ENCODE data around the gene TAF1A. TPM values are rescaled to one million over a fixed set of nuclear protein-coding genes. Genes with fewer than 3 reads are reported as not detected.

TAF1A gene
- total and polyA plus RNA-seq, 2 of the 8 experiments (the other 6 are each of a cell fraction or from before 2014, with no cell fraction given) = 3.3 to 16.7 TPM

DNA sequence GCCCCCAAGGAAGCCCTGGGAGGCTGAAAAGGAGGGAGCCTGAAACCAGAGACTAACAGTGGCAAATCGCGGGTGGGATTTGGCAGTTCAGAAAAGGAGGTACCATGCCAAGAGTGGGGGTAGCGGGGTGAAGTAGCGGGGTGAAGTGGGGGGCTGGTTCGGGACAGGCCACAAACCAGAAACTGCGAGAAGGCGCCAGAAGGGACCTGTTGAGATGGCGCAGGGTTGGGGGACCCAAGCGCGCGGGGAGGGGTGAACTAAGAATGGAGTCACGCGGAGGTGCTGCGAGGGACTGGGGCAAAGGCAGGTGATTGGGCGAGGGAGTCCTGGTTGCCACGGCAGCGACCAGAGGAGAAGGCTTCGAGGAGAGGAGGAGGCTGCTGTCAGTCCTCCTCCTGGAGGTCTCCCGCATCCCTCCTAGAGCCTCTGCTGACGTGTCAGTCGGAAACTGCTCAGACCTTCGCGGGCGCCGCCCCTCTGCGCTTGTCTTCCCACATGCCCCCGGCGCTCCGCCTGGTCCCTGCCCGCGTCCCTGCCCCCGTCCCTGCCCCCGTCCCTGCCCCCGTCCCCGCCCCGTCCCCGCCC is 27.7 kb upstream of the TAF1A start (continued):
- no peak for TF ChIP-seq EP300 (IDR thresholded peaks at IDR 0.05; ENCODE audit: borderline replicate concordance in 1 of 2, low read depth in 2 of 2, low read length in 2 of 2)
- TF ChIP-seq, protein P1, sequence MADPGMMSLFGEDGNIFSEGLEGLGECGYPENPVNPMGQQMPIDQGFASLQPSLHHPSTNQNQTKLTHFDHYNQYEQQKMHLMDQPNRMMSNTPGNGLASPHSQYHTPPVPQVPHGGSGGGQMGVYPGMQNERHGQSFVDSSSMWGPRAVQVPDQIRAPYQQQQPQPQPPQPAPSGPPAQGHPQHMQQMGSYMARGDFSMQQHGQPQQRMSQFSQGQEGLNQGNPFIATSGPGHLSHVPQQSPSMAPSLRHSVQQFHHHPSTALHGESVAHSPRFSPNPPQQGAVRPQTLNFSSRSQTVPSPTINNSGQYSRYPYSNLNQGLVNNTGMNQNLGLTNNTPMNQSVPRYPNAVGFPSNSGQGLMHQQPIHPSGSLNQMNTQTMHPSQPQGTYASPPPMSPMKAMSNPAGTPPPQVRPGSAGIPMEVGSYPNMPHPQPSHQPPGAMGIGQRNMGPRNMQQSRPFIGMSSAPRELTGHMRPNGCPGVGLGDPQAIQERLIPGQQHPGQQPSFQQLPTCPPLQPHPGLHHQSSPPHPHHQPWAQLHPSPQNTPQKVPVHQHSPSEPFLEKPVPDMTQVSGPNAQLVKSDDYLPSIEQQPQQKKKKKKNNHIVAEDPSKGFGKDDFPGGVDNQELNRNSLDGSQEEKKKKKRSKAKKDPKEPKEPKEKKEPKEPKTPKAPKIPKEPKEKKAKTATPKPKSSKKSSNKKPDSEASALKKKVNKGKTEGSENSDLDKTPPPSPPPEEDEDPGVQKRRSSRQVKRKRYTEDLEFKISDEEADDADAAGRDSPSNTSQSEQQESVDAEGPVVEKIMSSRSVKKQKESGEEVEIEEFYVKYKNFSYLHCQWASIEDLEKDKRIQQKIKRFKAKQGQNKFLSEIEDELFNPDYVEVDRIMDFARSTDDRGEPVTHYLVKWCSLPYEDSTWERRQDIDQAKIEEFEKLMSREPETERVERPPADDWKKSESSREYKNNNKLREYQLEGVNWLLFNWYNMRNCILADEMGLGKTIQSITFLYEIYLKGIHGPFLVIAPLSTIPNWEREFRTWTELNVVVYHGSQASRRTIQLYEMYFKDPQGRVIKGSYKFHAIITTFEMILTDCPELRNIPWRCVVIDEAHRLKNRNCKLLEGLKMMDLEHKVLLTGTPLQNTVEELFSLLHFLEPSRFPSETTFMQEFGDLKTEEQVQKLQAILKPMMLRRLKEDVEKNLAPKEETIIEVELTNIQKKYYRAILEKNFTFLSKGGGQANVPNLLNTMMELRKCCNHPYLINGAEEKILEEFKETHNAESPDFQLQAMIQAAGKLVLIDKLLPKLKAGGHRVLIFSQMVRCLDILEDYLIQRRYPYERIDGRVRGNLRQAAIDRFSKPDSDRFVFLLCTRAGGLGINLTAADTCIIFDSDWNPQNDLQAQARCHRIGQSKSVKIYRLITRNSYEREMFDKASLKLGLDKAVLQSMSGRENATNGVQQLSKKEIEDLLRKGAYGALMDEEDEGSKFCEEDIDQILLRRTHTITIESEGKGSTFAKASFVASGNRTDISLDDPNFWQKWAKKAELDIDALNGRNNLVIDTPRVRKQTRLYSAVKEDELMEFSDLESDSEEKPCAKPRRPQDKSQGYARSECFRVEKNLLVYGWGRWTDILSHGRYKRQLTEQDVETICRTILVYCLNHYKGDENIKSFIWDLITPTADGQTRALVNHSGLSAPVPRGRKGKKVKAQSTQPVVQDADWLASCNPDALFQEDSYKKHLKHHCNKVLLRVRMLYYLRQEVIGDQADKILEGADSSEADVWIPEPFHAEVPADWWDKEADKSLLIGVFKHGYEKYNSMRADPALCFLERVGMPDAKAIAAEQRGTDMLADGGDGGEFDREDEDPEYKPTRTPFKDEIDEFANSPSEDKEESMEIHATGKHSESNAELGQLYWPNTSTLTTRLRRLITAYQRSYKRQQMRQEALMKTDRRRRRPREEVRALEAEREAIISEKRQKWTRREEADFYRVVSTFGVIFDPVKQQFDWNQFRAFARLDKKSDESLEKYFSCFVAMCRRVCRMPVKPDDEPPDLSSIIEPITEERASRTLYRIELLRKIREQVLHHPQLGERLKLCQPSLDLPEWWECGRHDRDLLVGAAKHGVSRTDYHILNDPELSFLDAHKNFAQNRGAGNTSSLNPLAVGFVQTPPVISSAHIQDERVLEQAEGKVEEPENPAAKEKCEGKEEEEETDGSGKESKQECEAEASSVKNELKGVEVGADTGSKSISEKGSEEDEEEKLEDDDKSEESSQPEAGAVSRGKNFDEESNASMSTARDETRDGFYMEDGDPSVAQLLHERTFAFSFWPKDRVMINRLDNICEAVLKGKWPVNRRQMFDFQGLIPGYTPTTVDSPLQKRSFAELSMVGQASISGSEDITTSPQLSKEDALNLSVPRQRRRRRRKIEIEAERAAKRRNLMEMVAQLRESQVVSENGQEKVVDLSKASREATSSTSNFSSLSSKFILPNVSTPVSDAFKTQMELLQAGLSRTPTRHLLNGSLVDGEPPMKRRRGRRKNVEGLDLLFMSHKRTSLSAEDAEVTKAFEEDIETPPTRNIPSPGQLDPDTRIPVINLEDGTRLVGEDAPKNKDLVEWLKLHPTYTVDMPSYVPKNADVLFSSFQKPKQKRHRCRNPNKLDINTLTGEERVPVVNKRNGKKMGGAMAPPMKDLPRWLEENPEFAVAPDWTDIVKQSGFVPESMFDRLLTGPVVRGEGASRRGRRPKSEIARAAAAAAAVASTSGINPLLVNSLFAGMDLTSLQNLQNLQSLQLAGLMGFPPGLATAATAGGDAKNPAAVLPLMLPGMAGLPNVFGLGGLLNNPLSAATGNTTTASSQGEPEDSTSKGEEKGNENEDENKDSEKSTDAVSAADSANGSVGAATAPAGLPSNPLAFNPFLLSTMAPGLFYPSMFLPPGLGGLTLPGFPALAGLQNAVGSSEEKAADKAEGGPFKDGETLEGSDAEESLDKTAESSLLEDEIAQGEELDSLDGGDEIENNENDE (IDR thresholded peaks at IDR 0.05; ENCODE audit: insufficient replicate concordance, low read length) = no peak
- peak; percentile 80 for TF ChIP-seq CREB1 (IDR thresholded peaks at IDR 0.05)
- no peak for TF ChIP-seq HDAC6 (IDR thresholded peaks at IDR 0.05; ENCODE audit: low read depth, low read length)
- TF ChIP-seq KDM4A (IDR thresholded peaks at IDR 0.05; ENCODE audit: low read depth, low read length, severe bottlenecking) = no peak
- TF ChIP-seq GABPA (IDR thresholded peaks at IDR 0.05; ENCODE audit: borderline replicate concordance, insufficient read depth, low read length) = no peak
- peak; percentile 29 for TF ChIP-seq SP2 (IDR thresholded peaks at IDR 0.05; ENCODE audit: low read length)
- no peak for TF ChIP-seq CBX5 (IDR thresholded peaks at IDR 0.05; ENCODE audit: low read depth, low read length)
- no peak for TF ChIP-seq SP4 (IDR thresholded peaks at IDR 0.05; ENCODE audit: low read length)
- no peak for TF ChIP-seq GTF2F1 (IDR thresholded peaks at IDR 0.05; ENCODE audit: borderline replicate concordance, low read depth, low read length)
- TF ChIP-seq TEAD4 (IDR thresholded peaks at IDR 0.05; ENCODE audit: low read depth, low read length) = no peak
- no peak for TF ChIP-seq SIRT6 (IDR thresholded peaks at IDR 0.05; ENCODE audit: low read length)
